Tibial nerve (tissue), 4 donors: ENCODE measurements around the gene SLC38A3. TPM values are rescaled to one million over a fixed set of nuclear protein-coding genes. Genes with fewer than 3 reads are reported as not detected.

Experiments used
- DNase-seq, 2 donors: peaks; one replicate each; pipeline ENCODE4 v3.0.0-alpha.2; 2019; ENCODE audit warnings: low spot score in 2 of 2
- H3K27ac ChIP-seq, 4 donors: fragments of 200-600 bp; sonication (generic) in 3 of 4; one replicate each; pipeline ENCODE4 v1.5.1; 2017 to 2019; ENCODE audit warnings: mild to moderate bottlenecking in 1 of 4
- H3K27me3 ChIP-seq, 2 donors: fragments of 200-600 bp; sonication (generic) in 1 of 2; one replicate each; pipeline versions ENCODE4 v1.5.1 to v1.6.0; 2017 to 2019
- H3K36me3 ChIP-seq, 3 donors: fragments of 200-600 bp; sonication (generic); one replicate each; pipeline ENCODE4 v1.5.1; 2018 to 2019
- H3K4me1 ChIP-seq, 4 donors: fragments of 200-600 bp; sonication (generic) in 3 of 4; one replicate each; pipeline ENCODE4 v1.5.1; 2017 to 2019
- H3K4me3 ChIP-seq, 4 donors: fragments of 200-600 bp; sonication (generic) in 3 of 4; one replicate each; pipeline ENCODE4 v1.5.1; 2017 to 2019; ENCODE audit warnings: mild to moderate bottlenecking in 1 of 4, moderate library complexity in 1 of 4
- H3K9me3 ChIP-seq, 4 donors: fragments of 200-600 bp; sonication (generic) in 3 of 4; one replicate each; pipeline ENCODE4 v1.5.1; 2017 to 2019
- CTCF ChIP-seq, 5 experiments: fragments of 200-600 bp in 3 of 5; fragments of 450-650 bp in 2 of 5; sonication (generic) in 3 of 5; IDR thresholded peaks; one replicate each; pipeline ENCODE4 v1.5.1; 2016 to 2019; ENCODE audit warnings: antibody characterized with exemption in 5 of 5, mild to moderate bottlenecking in 3 of 5, moderate library complexity in 2 of 5
- EP300 ChIP-seq, 2 donors: sonication (generic); formaldehyde crosslinking; IDR thresholded peaks; one replicate each; pipeline ENCODE4 v1.6.1; 2017; ENCODE audit warnings: antibody characterized with exemption in 2 of 2, mild to moderate bottlenecking in 1 of 2
- POLR2A ChIP-seq, 2 donors: fragments of 450-650 bp; IDR thresholded peaks; one replicate each; pipeline ENCODE4 v1.6.1; 2017; ENCODE audit warnings: antibody characterized with exemption in 2 of 2, mild to moderate bottlenecking in 2 of 2, moderate library complexity in 2 of 2
- WGBS, 2 donors: methylation state at CpG; one replicate each; pipeline ENCODE4 v1.1.5; 2018; 5-methylcytosine and 5-hydroxymethylcytosine counted together
- total RNA-seq, 4 donors: library from RNA; depleted of rRNA; stranded (reverse); fragments of >200 nt; gene quantifications; one replicate each; pipeline ENCODE4 v1.1.0, GENCODE V29; 2016

The SLC38A3 gene
- total RNA-seq = 1 to 10 TPM in 2 of 4 donors, under 1 TPM in 2; 0.21 to 8.1 (median 1.5) TPM

- peak within 1 kb of the TSS; percentile 31 to 57 (median 44) for H3K4me3 ChIP-seq
- peaks cover 0 to 22% (median 10%) of the 10 kb centered on the region in 4 donors for H3K4me1 ChIP-seq
- H3K9me3 ChIP-seq = no peaks in the 10 kb centered on the region
- WGBS, 2 donors = 17 to 39% methylated on average over 2 to 9 of the region's 41 CpGs
- H3K27ac ChIP-seq = peak within 1 kb of the TSS in 1 of 4 donors; percentile 66
- H3K27me3 ChIP-seq = peaks cover 0 to 55% of the 10 kb centered on the region in 2 donors
- DNase-seq = no peak
- TF ChIP-seq CTCF (IDR thresholded peaks at IDR 0.05) (no peak), EP300 (IDR thresholded peaks at IDR 0.05) (peak in 1 of 2 donors; percentile 56), POLR2A (IDR thresholded peaks at IDR 0.05) (peak in 1 of 2 donors; percentile 23)
- H3K36me3 ChIP-seq = no peaks in the 10 kb centered on the region
Observed at GRCh38 chr3:50204804-50205412, at the start of gene SLC38A3. TSS of gene SLC38A3 (plus strand) at chr3:50205271. CDS start at chr3:50214200, 8,929 bp downstream.

GRCh38 chr3:50155491-50155878 lies 49.6 kb upstream of the SLC38A3 start:
- Histone ChIP-seq H3K27ac (peak overlapping the region in 1 of 4 donors; percentile 53), H3K9me3 (no peaks in the 10 kb centered on the region), H3K36me3 (no peaks in the 10 kb centered on the region), H3K4me1 (peaks cover 0 to 57% (median 15%) of the 10 kb centered on the region in 4 donors), H3K27me3 (peaks cover 0 to 24% of the 10 kb centered on the region in 2 donors), H3K4me3 (peak overlapping the region; percentile 15 to 56 (median 42))
- DNase-seq = no peak
- 12 to 14% methylated on average over 2 to 5 of the region's 37 CpGs for WGBS, 2 donors
- TF ChIP-seq POLR2A (IDR thresholded peaks at IDR 0.05) = no peak
- TF ChIP-seq EP300 (IDR thresholded peaks at IDR 0.05) = no peak
- no peak for TF ChIP-seq CTCF (IDR thresholded peaks at IDR 0.05)

- 38 to 50% methylated on average over 13 of the region's 13 CpGs for WGBS, 2 donors
- Histone ChIP-seq H3K27ac (peak overlapping the region in 1 of 4 donors; percentile 53), H3K36me3 (no peaks in the 10 kb centered on the region), H3K9me3 (no peaks in the 10 kb centered on the region), H3K4me3 (peak overlapping the region; percentile 15 to 56 (median 42)), H3K27me3 (peaks cover 0 to 24% of the 10 kb centered on the region in 2 donors), H3K4me1 (peaks cover 0 to 61% (median 17%) of the 10 kb centered on the region in 4 donors)
- TF ChIP-seq POLR2A (IDR thresholded peaks at IDR 0.05) (no peak), EP300 (IDR thresholded peaks at IDR 0.05) (no peak), CTCF (IDR thresholded peaks at IDR 0.05) (no peak)
- DNase-seq = no peak
Observed at GRCh38 chr3:50155891-50156290, 49.2 kb upstream of the SLC38A3 start.

- H3K4me3 ChIP-seq = peak overlapping the region in 2 of 4 donors; percentile 45 to 56
- TF ChIP-seq EP300 (IDR thresholded peaks at IDR 0.05) (no peak), POLR2A (IDR thresholded peaks at IDR 0.05) (no peak), CTCF (IDR thresholded peaks at IDR 0.05) (no peak)
- H3K4me1 ChIP-seq = peaks cover 0 to 70% (median 18%) of the 10 kb centered on the region in 4 donors
- WGBS, 2 donors = 36 to 48% methylated on average over 18 to 20 of the region's 20 CpGs
- H3K36me3 ChIP-seq = no peaks in the 10 kb centered on the region
- peaks cover 0 to 24% of the 10 kb centered on the region in 2 donors for H3K27me3 ChIP-seq
- no peak for DNase-seq
- H3K27ac ChIP-seq = peak overlapping the region in 3 of 4 donors; percentile 42 to 59 (median 53)
- H3K9me3 ChIP-seq = no peaks in the 10 kb centered on the region
Observed at GRCh38 chr3:50156549-50157493, 48.2 kb upstream of the SLC38A3 start.
